ENCODE results near the gene CLIC6. TPM values are rescaled to one million over a fixed set of nuclear protein-coding genes. Genes with fewer than 3 reads are reported as not detected.

CLIC6 gene
- total RNA-seq, 5 donors from 2014 or later (not counting 1 experiment from before 2014, with no cell fraction given), result 0.10 to 0.98 (median 0.46) TPM

GRCh38 chr21:34630536-34631143 lies 38.2 kb upstream of the CLIC6 start:
- no peaks in the 10 kb centered on the region for H3K9me3 ChIP-seq
- no peaks in the 10 kb centered on the region for H3K36me3 ChIP-seq (ENCODE audit: control insufficient read depth in 2 of 2, extremely low read depth in 1 of 2, insufficient read depth in 1 of 2, low read length in 1 of 2)
- H3K4me3 Mint-ChIP-seq, result no peak overlapping the region
- no peaks in the 10 kb centered on the region for H3K9me3 Mint-ChIP-seq
- H3K4me1 ChIP-seq (ENCODE audit: control insufficient read depth in 1 of 2, extremely low read depth in 1 of 2, insufficient read depth in 2 of 2, low read length in 2 of 2), result no peaks in the 10 kb centered on the region
- peaks cover 0 to 24% of the 10 kb centered on the region in 2 experiments for H3K27me3 ChIP-seq (replicated peaks in 1 of 2; ENCODE audit: control insufficient read depth in 2 of 2, extremely low read depth in 1 of 2, insufficient read depth in 2 of 2, low read length in 1 of 2)
- ChIA-PET POLR2A (no interaction called here), CTCF (interaction anchor here in 1 of 2 donors (0.6 to 2.2 kb wide), 4 partner anchors 14 to 693 kb away, joined by 3 to 12 read pairs (median 6); no protein-coding TSS in a partner anchor)
- H3K27ac ChIP-seq (ENCODE audit: low read length), result no peak overlapping the region
- ATAC-seq (replicated peaks in 1 of 4) (peak; percentile 48 to 75 (median 64)), DNase-seq (peak in 13 of 35 experiments; percentile 5 to 77 (median 20))
- H3K36me3 Mint-ChIP-seq, result no peaks in the 10 kb centered on the region
- no peak overlapping the region for H3K27ac Mint-ChIP-seq
- H3K4me1 Mint-ChIP-seq, result no peaks in the 10 kb centered on the region
- 40% methylated on average over 4 of the region's 6 CpGs for WGBS (ENCODE audit: insufficient coverage)
- peaks cover 17 to 18% of the 10 kb centered on the region in 2 donors for H3K27me3 Mint-ChIP-seq
- no peak overlapping the region for H3K4me3 ChIP-seq (ENCODE audit: control insufficient read depth in 1 of 2, extremely low read depth in 1 of 2, low read length in 1 of 2)

GRCh38 chr21:34632498-34632897 lies 36.3 kb upstream of the CLIC6 start:
- H3K4me1 Mint-ChIP-seq, result no peaks in the 10 kb centered on the region
- CTCF ChIA-PET, result interaction anchor here in 1 of 2 donors (1.1 to 2.2 kb wide), 3 partner anchors 41 to 270 kb away, joined by 3 to 12 read pairs (median 3); no protein-coding TSS in a partner anchor
- H3K9me3 ChIP-seq, result no peaks in the 10 kb centered on the region
- H3K4me3 Mint-ChIP-seq, result no peak overlapping the region
- DNase-seq, result no peak
- H3K27me3 Mint-ChIP-seq, result peaks cover 10 to 11% of the 10 kb centered on the region in 2 donors
- no peak overlapping the region for H3K4me3 ChIP-seq (ENCODE audit: control insufficient read depth in 1 of 2, extremely low read depth in 1 of 2, low read length in 1 of 2)
- WGBS (ENCODE audit: insufficient coverage), result 40% methylated on average over 1 of the region's 4 CpGs
- no peak overlapping the region for H3K27ac Mint-ChIP-seq
- peaks cover 0 to 20% of the 10 kb centered on the region in 2 experiments for H3K27me3 ChIP-seq (replicated peaks in 1 of 2; ENCODE audit: control insufficient read depth in 2 of 2, extremely low read depth in 1 of 2, insufficient read depth in 2 of 2, low read length in 1 of 2)
- no peaks in the 10 kb centered on the region for H3K36me3 Mint-ChIP-seq
- POLR2A ChIA-PET, result no interaction called here
- no peak overlapping the region for H3K27ac ChIP-seq (ENCODE audit: low read length)
- no peaks in the 10 kb centered on the region for H3K36me3 ChIP-seq (ENCODE audit: control insufficient read depth in 2 of 2, extremely low read depth in 1 of 2, insufficient read depth in 1 of 2, low read length in 1 of 2)
- no peak for ATAC-seq (replicated peaks in 1 of 4)
- no peaks in the 10 kb centered on the region for H3K4me1 ChIP-seq (ENCODE audit: control insufficient read depth in 1 of 2, extremely low read depth in 1 of 2, insufficient read depth in 2 of 2, low read length in 2 of 2)
- no peaks in the 10 kb centered on the region for H3K9me3 Mint-ChIP-seq

GRCh38 chr21:34635307-34635706 lies 33.5 kb upstream of the CLIC6 start:
- no peaks in the 10 kb centered on the region for H3K36me3 Mint-ChIP-seq
- ChIA-PET CTCF (no interaction called here), POLR2A (no interaction called here)
- H3K4me3 Mint-ChIP-seq, result no peak overlapping the region
- H3K27me3 Mint-ChIP-seq, result peaks cover 10 to 11% of the 10 kb centered on the region in 2 donors
- peak in 3 of 35 experiments; percentile 11 to 18 (median 17) for DNase-seq
- H3K9me3 Mint-ChIP-seq, result no peaks in the 10 kb centered on the region
- H3K36me3 ChIP-seq (ENCODE audit: control insufficient read depth in 2 of 2, extremely low read depth in 1 of 2, insufficient read depth in 1 of 2, low read length in 1 of 2), result no peaks in the 10 kb centered on the region
- H3K4me1 ChIP-seq (ENCODE audit: control insufficient read depth in 1 of 2, extremely low read depth in 1 of 2, insufficient read depth in 2 of 2, low read length in 2 of 2), result no peaks in the 10 kb centered on the region
- no peak overlapping the region for H3K27ac Mint-ChIP-seq
- no peaks in the 10 kb centered on the region for H3K9me3 ChIP-seq
- no peak overlapping the region for H3K4me3 ChIP-seq (ENCODE audit: control insufficient read depth in 1 of 2, extremely low read depth in 1 of 2, low read length in 1 of 2)
- H3K27ac ChIP-seq (ENCODE audit: low read length), result no peak overlapping the region
- peaks cover 9 to 11% (median 10%) of the 10 kb centered on the region in 3 donors for H3K4me1 Mint-ChIP-seq
- 87% methylated on average over 3 of the region's 3 CpGs for WGBS (ENCODE audit: insufficient coverage)
- peaks cover 0 to 20% of the 10 kb centered on the region in 2 experiments for H3K27me3 ChIP-seq (replicated peaks in 1 of 2; ENCODE audit: control insufficient read depth in 2 of 2, extremely low read depth in 1 of 2, insufficient read depth in 2 of 2, low read length in 1 of 2)
- no peak for ATAC-seq (replicated peaks in 1 of 4)

GRCh38 chr21:34636961-34637360 lies 31.8 kb upstream of the CLIC6 start:
- peaks cover 10 to 11% of the 10 kb centered on the region in 2 donors for H3K27me3 Mint-ChIP-seq
- H3K4me3 ChIP-seq (ENCODE audit: control insufficient read depth in 1 of 2, extremely low read depth in 1 of 2, low read length in 1 of 2), result no peak overlapping the region
- no peak overlapping the region for H3K4me3 Mint-ChIP-seq
- WGBS (ENCODE audit: insufficient coverage), result 100% methylated on average over 3 of the region's 3 CpGs
- ATAC-seq (replicated peaks in 1 of 4) (no peak), DNase-seq (no peak)
- no peak overlapping the region for H3K27ac Mint-ChIP-seq
- no peaks in the 10 kb centered on the region for H3K9me3 Mint-ChIP-seq
- no peaks in the 10 kb centered on the region for H3K36me3 Mint-ChIP-seq
- H3K27me3 ChIP-seq (replicated peaks in 1 of 2; ENCODE audit: control insufficient read depth in 2 of 2, extremely low read depth in 1 of 2, insufficient read depth in 2 of 2, low read length in 1 of 2), result peaks cover 0 to 17% of the 10 kb centered on the region in 2 experiments
- no peak overlapping the region for H3K27ac ChIP-seq (ENCODE audit: low read length)
- no peaks in the 10 kb centered on the region for H3K36me3 ChIP-seq (ENCODE audit: control insufficient read depth in 2 of 2, extremely low read depth in 1 of 2, insufficient read depth in 1 of 2, low read length in 1 of 2)
- peaks cover 16 to 18% (median 18%) of the 10 kb centered on the region in 3 donors for H3K4me1 Mint-ChIP-seq
- CTCF ChIA-PET, result interaction anchor here in 1 of 2 donors (0.7 kb wide), 1 partner anchor 131 kb away, joined by 3 read pairs; no protein-coding TSS in a partner anchor
- POLR2A ChIA-PET, result no interaction called here
- H3K4me1 ChIP-seq (ENCODE audit: control insufficient read depth in 1 of 2, extremely low read depth in 1 of 2, insufficient read depth in 2 of 2, low read length in 2 of 2), result peaks cover 0 to 6% of the 10 kb centered on the region in 2 experiments
- H3K9me3 ChIP-seq, result no peaks in the 10 kb centered on the region

- H3K27ac Mint-ChIP-seq, result peak overlapping the region in 1 of 2 donors; percentile 34
Measured at GRCh38 chr21:34639250-34639649, 29.5 kb upstream of the CLIC6 start.

GRCh38 chr21:34639882-34640788 lies 28.7 kb upstream of the CLIC6 start:
- ChIA-PET POLR2A (no interaction called here), CTCF (no interaction called here)
- Mint-ChIP-seq H3K4me1 (peaks cover 16 to 18% (median 18%) of the 10 kb centered on the region in 3 donors), H3K27ac (peak overlapping the region; percentile 59 to 88), H3K27me3 (peaks cover 0 to 2% of the 10 kb centered on the region in 2 donors), H3K9me3 (no peaks in the 10 kb centered on the region), H3K4me3 (peak overlapping the region; percentile 43 to 77 (median 52)), H3K36me3 (no peaks in the 10 kb centered on the region)
- peaks cover 0 to 8% of the 10 kb centered on the region in 2 experiments for H3K27me3 ChIP-seq (replicated peaks in 1 of 2; ENCODE audit: control insufficient read depth in 2 of 2, extremely low read depth in 1 of 2, insufficient read depth in 2 of 2, low read length in 1 of 2)
- H3K4me1 ChIP-seq (ENCODE audit: control insufficient read depth in 1 of 2, extremely low read depth in 1 of 2, insufficient read depth in 2 of 2, low read length in 2 of 2), result peaks cover 0 to 6% of the 10 kb centered on the region in 2 experiments
- peak overlapping the region in 1 of 2 donors; percentile 23 for H3K4me3 ChIP-seq (ENCODE audit: control insufficient read depth in 1 of 2, extremely low read depth in 1 of 2, low read length in 1 of 2)
- ATAC-seq (replicated peaks in 1 of 4) (peak; percentile 36 to 45 (median 38)), DNase-seq (peak in 1 of 35 experiments; percentile 16)
- H3K27ac ChIP-seq (ENCODE audit: low read length), result peak overlapping the region; percentile 2
- H3K36me3 ChIP-seq (ENCODE audit: control insufficient read depth in 2 of 2, extremely low read depth in 1 of 2, insufficient read depth in 1 of 2, low read length in 1 of 2), result no peaks in the 10 kb centered on the region
- WGBS (ENCODE audit: insufficient coverage), result 57% methylated on average over 2 of the region's 9 CpGs
- no peaks in the 10 kb centered on the region for H3K9me3 ChIP-seq

More at GRCh38 chr21:34639250-34639649, 29.5 kb upstream of the CLIC6 start:
- no peaks in the 10 kb centered on the region for H3K9me3 Mint-ChIP-seq
- no CpG with 5 or more reads among the region's 1 CpG for WGBS (ENCODE audit: insufficient coverage)
- H3K27ac ChIP-seq (ENCODE audit: low read length), result no peak overlapping the region
- no peaks in the 10 kb centered on the region for H3K36me3 ChIP-seq (ENCODE audit: control insufficient read depth in 2 of 2, extremely low read depth in 1 of 2, insufficient read depth in 1 of 2, low read length in 1 of 2)
- H3K4me3 Mint-ChIP-seq, result no peak overlapping the region
- H3K9me3 ChIP-seq, result no peaks in the 10 kb centered on the region
- H3K4me1 Mint-ChIP-seq, result peaks cover 16 to 18% (median 18%) of the 10 kb centered on the region in 3 donors
- peaks cover 0 to 6% of the 10 kb centered on the region in 2 experiments for H3K4me1 ChIP-seq (ENCODE audit: control insufficient read depth in 1 of 2, extremely low read depth in 1 of 2, insufficient read depth in 2 of 2, low read length in 2 of 2)
- DNase-seq (no peak), ATAC-seq (replicated peaks in 1 of 4) (no peak)
- ChIA-PET POLR2A (no interaction called here), CTCF (no interaction called here)
- H3K27me3 ChIP-seq (replicated peaks in 1 of 2; ENCODE audit: control insufficient read depth in 2 of 2, extremely low read depth in 1 of 2, insufficient read depth in 2 of 2, low read length in 1 of 2), result peaks cover 0 to 12% of the 10 kb centered on the region in 2 experiments
- H3K4me3 ChIP-seq (ENCODE audit: control insufficient read depth in 1 of 2, extremely low read depth in 1 of 2, low read length in 1 of 2), result no peak overlapping the region
- no peaks in the 10 kb centered on the region for H3K36me3 Mint-ChIP-seq
- peaks cover 7 to 8% of the 10 kb centered on the region in 2 donors for H3K27me3 Mint-ChIP-seq
